A172 (cell line): ENCODE results near the gene HSPB9. TPM values are rescaled to one million over a fixed set of nuclear protein-coding genes. Genes with fewer than 3 reads are reported as not detected.

Experiments
- DNase-seq: peaks from one replicate; pipeline ENCODE4 v3.0.0-alpha.2; 2015; ENCODE audit warnings: low spot score
- total RNA-seq: library from RNA; depleted of rRNA; stranded (reverse); fragments of >200 nt; shearing (Covaris generic); gene quantifications from 2 replicates; pipeline ENCODE4 v1.2.3, GENCODE V29; 2014; rRNA removed

HSPB9 gene, protein sequence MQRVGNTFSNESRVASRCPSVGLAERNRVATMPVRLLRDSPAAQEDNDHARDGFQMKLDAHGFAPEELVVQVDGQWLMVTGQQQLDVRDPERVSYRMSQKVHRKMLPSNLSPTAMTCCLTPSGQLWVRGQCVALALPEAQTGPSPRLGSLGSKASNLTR
- total RNA-seq = not detected in 2 replicates

DNA sequence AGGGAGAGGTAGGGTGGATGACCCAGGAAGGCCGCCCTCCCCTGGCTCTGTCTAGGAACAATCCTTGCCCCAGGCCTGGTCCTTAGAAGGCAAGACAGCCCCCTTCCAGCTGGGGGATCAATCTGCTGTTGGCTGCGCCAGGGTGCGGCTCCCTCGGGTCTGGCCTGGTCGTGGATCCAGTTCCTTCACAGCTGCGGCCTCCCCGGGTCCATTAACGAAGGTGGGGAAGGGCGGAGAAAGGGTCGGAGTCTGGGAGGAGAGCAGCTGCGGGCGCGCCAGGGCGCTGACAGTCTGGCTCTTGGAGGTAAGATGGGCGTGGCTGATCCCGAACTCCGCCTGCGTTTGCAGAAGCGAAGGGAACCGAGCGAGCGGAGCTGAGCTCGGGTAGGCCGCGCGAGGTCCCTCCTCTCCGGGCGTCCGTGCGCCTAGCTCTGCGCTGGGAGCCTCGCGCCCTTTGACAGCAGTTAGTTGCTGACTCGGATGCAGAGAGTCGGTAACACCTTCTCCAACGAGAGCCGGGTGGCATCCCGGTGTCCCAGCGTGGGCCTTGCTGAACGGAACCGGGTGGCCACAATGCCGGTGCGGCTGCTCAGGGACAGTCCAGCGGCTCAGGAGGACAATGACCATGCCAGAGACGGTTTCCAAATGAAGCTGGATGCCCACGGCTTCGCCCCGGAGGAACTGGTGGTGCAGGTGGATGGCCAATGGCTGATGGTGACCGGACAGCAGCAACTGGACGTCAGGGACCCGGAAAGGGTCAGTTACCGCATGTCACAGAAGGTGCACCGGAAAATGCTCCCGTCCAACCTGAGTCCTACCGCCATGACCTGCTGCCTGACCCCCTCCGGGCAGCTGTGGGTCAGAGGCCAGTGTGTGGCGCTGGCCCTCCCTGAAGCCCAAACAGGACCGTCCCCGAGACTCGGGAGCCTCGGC is at the start of gene HSPB9:
HSPB9 (plus strand) TSS at position 434 of the 933 bp plus-strand sequence; CDS start at position 481, 47 bp downstream.
- no peak for DNase-seq

DNA sequence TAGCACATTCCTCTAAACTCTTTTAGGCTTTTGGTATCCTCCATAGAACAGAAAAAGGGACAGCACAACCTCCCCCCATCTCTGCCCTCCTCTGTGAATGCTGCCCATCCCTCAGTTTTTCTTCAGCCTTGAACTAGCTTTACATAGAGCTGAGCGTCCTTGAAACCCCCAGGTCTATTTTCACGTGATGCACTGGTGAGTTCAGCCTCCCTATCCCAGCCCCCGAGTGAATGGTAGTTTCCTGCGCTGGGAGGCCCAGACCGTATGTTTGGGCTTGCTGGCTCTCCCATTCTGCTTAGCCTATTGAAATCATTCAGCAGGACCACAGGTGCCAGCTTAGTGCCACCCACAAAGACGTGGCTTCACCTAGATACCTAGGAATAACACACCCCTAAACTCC is 46.8 kb upstream of the HSPB9 start:
- no peak for DNase-seq

DNA sequence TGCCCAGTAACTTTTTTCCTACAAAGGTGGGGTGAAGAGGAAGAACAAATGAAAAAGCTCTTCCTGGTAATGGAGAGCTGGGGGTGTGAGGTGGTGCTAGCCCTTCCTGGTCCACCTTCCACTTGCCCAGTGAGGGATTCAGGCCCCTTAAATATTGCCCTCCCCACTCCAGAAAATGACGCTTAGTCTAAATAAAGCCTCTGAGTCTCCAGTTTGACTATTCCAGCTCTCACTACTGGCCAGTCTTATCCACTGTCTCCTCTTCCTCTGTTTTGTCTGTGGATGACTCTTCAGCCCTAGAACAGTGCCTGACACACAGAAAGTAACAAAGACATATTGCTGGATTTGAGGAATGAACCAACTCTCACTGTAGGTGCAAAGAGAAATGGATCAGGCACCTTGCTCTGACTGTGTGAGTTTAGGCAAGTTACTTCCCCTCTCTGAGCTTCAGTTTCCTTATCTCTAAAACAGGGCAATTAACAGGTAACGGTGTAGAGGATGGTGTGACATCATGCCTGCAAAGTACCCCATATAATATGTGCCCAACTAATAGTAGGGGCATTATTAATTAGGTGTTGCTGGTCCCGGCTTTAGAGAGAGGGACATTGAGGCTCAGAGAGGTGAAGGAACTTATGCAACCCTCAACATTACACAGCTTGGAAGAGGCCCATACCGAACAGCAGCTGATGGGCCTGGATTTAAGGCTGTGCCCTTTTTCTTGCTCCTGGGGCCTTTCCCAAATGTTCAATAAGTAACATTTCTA is 45.6 kb upstream of the HSPB9 start:
- no peak for DNase-seq

DNA sequence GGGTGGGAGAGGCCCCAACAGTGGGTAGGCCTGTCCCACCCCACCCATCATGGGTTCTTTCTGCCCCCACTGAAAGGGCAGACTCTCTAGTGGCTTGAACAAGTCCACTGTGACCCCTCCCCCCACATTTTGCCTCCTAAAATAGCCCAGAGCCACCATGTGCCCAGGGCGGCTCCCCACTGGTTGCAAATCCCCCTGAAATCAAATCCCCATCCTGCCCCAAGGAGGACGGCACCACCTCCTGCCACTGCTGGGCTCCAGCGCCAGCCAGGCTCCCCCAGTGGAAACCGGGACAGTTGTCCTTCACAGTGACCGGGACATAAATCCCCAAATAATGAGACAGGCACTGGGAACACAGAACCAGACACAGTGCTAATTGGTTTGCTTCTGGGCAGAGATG is 44.8 kb upstream of the HSPB9 start:
- DNase-seq = no peak

DNA sequence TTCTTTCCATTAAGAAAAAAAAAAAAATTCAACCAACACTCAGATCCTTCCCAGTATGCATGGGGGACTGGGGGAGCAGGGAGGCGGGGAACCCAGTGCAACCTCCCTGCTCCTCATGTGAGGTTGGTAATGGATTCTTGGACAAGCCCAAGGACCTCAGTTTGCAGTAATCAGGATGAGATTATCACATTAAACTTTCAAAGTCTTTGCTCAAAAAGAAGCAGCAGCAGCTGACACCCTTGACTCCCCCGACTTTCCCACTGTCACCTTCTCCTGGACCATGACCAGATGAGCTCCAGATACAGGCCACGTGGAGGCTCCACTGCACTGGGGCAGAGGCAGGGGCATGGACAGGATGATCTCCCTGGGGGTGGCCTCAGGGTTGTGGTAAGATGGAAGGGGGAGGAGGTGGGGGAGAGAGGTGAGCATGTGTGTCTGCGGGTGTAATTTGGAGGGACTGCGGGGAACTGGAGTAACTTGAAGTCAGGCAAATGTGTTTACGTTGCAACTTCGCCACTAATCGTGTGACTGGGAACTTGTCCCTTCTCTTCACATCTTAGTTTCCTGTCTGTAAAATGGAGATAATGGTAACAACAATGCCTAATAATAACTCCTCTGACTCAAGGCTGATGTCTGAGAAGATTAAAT is 44.1 kb upstream of the HSPB9 start:
- DNase-seq = no peak

DNA sequence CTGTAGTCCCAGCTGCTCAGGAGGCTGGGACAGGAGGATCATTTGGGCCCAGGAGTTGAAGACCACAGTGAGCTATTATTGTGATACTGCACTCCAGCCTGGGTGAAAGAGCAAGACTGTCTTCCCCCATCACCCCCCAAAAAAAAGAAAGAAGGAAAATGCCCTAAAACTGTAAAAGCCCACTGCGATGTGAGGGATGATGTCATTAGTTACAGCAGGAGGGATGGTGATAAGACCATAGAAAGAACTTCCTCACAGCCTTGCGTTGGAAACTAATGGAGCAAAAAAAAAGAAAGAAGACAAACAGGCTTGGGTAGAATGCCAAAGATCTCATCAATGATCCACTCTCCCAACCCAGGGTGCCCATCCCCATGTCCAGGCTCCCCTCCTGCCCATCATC is 43.1 kb upstream of the HSPB9 start:
- no peak for DNase-seq

DNA sequence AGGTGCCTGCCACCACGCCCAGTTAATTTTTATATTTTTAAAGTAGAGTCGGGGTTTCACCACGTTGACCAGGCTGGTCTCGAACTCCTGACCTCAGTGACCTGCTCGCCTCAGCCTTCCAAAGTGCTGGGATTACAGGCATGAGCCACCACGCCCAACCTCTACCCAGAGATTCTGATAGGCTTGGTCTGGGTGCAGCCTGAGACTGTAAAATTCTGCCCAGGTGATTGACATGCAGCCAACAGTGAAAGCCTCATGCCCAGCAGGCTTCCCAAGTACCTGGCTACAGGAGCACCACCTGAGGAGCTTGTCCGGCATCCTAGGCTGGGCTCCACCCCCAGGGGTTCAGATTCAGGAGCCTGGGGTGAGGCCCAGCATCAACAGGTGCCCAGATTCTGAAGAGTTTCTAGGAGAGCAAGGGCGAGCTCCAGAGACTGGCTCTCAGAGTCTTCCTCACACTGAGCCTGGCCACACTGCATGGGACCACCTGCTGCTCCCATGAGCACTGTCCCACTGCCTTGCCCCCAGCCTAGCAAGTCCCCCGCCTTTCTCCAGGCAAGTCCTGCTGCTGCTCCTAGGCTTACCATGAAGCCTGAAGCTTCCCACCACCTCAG is 41.0 kb upstream of the HSPB9 start:
- DNase-seq = no peak

DNA sequence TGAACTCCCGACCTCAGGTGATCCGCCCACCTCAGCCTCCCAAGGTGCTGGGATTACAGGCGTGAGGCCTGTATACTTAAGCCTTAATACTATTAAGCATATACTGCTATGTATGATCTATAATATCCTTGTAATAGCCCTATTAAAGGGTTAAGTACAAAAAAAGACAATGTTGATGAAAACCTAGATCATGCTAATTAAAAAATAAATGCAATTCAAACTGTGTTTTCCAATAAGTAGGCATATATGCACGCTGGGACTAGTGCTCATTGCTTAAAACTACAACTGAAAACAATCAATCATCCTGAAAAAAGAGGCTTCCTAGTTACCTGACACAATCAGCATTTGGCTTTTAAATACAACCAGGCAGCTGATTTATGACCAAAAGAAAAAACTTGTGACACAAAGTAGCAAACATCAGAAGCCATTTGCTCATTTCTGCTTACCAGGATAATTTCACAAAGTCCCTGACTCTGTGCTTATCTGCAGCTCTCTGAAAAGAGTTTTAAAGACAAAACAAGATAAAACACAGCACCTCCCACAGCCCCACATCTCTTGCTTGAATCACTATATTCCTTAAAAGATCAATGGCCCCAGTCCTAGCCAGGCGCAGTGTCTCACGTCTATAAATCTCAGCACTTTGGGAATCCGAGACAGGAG is 35.4 kb upstream of the HSPB9 start:
- no peak for DNase-seq

DNA sequence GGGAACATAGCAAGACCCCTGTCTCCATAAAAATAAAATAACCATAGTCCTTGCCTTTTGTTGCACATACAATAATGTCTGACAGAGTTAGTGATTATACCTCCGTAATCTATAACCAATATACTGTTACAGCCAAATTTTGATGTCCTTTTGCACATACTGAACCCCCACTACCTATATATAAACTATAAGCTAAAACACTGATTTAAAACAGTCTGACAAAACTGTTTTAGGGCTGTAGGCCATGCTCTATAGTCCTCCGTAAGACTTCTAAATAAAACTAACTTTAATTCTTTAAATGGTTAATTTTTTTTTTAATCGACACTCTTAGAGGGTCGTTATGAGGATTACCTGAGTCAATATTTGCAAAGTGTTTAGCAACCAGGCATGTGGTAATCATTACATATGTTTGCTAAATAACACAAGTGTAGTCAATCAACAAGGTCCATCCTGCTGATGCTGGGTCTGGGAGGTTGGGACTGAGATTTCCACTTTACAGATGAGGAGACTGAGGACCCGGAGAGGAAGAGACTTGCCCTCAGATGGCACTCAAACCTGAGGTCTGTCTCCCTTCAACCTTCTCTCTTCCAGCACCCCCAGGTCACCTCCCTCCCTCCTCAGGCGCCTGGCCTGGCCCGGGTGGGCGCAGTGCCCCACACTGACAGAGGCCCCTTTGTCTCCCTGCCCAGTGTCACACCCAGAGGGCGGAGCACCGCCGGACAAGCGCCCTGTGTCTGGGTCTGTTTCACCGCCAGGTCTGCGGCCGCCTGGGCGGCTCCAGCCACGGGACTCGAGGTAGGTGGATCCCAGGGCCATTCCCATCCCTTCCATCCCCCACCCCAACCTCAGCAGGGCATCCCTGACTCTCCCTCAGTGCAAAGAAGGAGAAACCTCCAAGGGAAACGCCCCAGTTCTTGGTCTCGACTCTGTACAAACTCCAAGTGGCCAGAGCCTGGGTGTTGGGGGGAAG is 34.6 kb upstream of the HSPB9 start:
- no peak for DNase-seq

DNA sequence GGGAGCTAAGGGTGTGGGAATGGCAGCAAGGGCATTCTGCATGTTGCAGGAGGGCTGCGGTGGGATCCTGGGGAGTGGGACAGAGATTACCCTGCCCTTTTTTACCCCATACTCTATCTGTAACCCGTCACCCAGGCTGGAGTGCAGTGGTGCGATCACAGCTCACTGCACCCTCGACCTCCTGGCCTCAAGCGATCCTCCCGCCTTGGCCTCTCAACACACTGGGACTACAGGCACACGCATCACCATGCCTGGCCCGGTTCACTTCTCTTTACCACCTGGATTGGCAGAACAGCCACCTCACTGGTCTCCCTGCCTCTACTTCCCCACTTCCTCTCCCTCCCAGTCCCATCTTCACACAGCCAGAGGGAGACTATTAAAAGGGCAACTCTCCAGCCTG is 33.9 kb upstream of the HSPB9 start:
- no peak for DNase-seq

DNA sequence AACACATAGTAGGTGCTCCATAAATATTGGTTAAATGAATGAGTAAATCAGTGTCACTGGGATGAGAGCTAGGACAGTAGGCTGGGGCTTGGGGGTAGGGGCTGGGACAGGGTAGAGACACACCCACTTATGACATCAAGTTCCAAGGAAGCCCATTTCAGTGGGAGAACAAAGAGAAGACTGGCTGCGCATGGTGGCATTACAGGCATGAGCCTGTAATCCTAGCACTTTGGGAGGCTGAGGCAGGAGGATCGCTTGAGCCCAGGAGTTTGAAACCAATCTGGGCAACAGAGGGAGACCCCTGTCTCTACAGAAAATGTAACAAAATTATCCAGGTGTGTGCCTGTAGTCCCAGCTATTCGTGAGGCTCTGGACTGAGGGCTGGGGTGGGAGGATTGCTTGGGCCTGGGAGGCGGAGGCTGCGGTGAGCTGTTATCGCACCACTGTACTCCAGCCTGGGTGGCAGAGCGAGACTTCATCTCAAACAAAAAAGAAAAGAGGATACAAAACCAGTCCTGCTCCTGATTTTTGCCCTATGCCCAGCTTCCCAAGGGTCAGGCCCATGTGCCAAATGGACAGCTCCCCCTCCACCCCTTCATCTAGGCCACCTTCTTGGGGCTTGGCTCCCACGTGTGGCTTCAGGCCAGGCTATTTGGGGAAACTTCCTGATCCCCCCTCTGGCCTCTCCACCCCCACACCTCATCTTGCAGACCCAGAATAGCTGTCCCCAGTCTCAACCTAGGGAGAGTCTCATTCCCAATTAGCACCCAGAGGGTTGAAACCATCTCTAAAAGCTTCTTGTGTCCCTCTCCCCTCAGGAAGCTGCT is 31.4 kb upstream of the HSPB9 start:
- DNase-seq = no peak

DNA sequence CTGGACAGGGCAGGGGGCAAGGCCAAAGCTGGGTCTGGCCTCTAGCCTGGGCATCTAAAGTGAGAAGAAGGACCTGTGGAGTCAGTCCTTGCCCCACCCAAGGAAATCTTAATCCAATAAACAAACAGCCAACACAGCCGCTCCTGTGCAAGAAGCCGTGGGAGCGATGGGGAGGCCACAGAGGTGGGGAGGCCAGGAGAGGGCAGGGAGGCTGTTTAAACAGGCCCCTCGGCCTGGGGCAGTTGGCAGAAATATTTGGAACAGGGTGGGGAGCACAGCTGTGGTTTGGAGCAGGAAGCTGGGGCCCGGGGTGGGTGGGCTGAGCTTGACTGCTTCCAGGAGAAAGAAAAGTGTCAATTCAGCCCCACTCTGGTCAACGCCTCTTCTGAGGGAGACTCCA is 29.7 kb upstream of the HSPB9 start:
- no peak for DNase-seq

DNA sequence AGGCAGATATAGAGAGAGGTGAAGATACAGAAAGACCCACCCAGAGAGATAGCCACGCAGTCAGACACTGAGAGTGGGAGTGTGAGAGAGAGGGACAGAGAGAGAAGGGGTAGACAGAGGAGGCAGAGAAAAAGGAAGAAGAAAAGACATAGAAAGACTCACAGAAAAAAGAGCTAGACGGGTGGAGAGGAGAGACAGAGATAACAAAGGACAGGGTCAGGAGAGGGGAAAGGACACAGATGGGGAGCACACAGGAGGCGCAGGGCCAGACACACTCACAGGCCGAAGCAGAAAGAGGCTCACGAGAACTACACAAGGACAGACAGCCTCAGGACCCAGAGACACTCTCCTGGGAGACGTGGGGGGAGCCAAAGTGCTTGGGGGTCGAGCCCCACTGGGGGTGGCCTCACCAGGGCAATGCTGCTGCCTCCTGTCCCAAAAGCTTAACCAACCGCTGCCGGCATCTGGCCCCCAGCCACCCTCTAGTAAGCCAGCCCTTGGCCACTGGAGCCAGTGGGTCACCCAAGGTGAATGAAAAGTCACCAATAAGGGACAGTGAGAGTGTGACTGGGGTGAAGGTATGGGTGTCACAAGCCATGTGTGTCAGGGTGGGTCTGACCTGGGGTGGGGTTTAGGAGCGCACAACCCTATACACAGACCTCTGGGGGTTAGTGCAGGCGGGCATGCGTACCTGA is 28.1 kb upstream of the HSPB9 start:
- DNase-seq = no peak

DNA sequence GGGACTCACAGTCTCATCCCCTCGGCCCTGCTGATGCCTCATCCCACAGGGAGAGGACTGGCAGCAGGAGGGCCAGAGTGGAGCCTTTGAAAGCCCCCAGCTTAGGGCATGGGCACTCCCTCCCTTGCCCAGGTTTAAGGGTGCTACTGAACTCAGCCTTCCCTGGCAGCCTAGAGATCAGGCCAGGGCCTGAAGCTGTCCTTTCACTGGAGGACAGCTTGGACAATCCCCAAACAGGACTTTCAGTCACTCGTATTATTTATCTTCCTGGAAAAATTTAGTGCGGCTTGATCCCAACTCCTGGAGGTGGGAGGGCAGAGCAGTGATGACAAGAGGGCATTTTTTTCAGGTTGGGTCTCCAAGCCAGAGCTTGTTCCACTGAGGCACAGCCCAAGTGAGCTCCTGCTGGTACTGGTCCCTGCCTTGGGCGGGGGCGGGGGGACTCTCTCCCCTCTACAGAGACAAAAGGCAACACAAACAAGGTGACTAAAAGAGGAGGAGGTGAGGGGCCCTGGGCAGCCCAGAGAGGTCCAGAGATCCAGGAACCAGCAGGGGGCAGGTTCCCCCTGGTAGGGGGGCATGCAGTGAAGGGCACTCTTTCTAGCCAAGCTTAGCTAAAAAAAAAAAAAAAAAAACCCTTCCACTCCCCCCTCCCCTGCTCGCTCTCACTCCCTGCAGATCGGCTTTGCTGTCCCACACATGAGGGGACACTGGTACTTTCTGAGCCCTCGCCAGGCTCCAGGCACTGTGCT is 26.1 kb upstream of the HSPB9 start:
- DNase-seq = no peak

DNA sequence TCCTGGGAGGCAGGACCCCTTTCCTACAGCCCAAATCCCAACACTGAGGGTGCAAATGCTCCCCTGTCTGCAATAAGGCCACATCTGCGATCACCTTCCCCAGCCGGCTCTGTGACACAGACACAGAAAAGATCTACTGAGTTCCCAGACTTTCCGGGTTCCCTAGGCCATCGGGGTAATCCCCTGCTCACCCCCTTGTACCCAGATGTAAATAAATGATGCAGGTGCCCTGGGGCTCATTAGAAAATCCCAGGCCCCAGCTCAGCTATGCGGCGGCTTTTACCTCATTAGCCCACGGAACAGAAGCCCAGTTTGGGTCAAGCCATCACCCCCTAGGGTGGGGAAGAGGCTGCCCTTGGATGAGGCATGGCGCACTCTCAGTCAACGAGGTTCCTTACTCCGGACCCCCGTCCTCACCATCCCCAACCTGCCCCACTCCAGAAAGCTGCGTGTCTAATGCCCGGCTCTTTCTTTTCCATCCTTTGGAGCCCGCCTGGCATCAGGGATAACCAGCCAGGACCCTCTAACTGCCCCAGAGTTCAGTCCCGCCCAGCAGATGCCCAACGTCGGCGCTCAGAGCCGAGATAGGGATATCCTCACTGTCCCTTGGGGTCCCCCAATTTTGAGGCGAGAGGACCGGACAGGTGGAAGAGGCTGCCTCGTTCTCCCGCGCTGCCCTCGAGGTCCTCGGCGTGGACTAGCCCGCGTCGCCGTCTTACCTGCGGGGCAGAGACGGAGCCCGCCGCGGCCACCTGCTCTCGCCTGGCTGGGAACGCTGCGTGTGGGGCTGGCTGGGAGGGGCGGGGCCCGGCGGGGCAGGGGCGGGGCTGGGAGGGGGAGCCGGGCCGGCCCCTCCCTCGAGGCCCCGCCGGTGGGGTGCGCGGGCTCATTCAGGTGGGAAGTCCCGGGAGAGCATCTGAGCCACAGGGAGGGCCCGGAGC is 24.6 kb upstream of the HSPB9 start, which contains the start of gene ZNF385C:
ZNF385C (minus strand) TSS at position 783 of the 941 bp plus-strand sequence. CDS start 35,417 bp downstream, outside the sequence.
- no peak for DNase-seq

DNA sequence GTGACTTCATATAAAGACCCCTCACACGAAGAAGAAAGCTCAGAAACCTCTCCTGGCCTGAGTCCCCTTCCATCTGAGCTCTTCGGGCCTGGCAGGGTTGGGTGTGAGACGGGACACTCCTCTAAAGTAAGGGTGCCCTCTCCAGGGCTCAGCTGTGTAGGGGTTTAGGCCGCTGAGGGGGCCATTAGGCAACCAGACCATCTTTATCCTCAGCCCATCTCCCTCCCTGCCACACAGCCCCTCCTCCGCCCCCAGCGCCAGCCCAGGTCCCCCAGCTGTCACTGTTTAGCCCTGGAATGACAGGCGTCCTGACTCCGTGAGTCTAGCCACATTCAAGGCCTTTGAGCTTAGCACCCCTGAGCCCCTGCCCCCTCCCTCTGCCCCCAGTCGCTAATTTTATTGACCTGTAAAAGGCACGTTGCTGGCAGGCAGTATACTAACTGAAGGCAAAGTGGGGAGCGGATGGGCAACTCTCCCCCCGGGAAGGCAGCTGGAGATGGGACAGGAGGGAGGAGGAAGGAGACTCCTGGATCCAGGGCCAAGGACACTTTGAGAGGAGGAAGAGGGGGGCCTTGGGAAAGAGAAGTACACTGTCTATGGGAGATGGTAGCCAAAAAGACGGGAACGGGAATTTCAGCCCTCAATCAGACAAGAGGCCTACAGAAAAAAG is 23.7 kb upstream of the HSPB9 start:
- no peak for DNase-seq
